ENCODE data around the gene SFI1. TPM values are rescaled to one million over a fixed set of nuclear protein-coding genes. Genes with fewer than 3 reads are reported as not detected.

SFI1 gene
- total and polyA plus RNA-seq, 2 of the 4 experiments (the other 2 are of a cell fraction), result 9.9 to 12.0 TPM

- no peak for TF ChIP-seq CEBPB (IDR thresholded peaks at IDR 0.05; ENCODE audit: low read depth, low read length)
- no peak for TF ChIP-seq POLR2A (IDR thresholded peaks at IDR 0.05; ENCODE audit: low read depth, low read length)
Observed at GRCh38 chr22:31488988-31489617, 7.2 kb upstream of the SFI1 start (continued).

DNA sequence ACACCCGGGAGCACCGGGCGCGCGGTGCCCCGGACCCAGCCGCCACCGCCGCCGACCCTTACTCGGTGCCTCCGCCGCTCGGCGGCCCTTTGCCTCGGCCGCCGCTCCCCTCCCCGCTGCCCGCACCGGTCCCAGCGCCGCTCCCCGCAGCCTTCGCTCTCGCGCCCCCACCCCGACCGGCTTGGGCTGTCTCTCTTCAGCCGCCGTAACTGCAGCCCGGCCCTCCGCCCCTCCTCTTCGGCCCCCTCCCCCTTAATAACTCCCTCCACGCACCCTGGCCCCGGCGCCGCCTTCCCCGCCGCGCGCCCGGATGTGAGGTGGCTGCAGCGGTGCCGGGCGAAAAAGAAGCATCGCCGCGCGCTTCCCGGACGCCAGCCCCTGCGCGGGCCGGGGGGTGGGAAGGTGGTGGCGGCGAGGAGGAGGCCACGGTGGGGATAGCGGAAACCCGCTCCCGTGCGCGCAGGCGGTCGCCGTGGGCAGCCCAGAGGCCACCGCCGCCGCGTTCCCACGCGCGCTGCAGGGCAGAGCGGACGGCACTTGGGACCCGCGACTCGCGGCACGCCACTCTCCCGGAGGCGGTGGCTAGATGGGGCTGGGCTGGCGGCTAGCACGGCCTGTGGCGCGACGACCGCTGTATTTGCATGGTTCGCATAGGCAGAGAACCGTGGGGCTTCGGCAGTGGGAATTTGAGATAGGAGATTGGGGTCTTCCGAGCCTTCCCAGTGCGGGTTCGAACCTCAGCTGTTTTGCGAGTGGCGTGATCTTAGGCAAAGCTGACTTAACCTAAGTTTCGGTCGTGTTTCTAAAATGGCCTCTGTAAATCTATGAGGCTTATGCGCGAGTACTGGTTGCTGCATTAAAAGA lies 6.5 kb upstream of the SFI1 start, which contains the start of gene EIF4ENIF1:
EIF4ENIF1 (minus strand) TSS at position 211 of the 864 bp plus-strand sequence. CDS start 1,124 bp downstream, outside the sequence.
- H3K9me1 ChIP-seq (ENCODE audit: insufficient read depth, low read length), result no peaks in the 10 kb centered on the region; the same call in 1 of the 2 replicates
- no TSS peak for BruUV-seq (replicated peaks)
- no peaks in the 10 kb centered on the region for H3K9me3 ChIP-seq (ENCODE audit: control insufficient read depth, insufficient read depth, low read length)
- peak within 1 kb of the TSS; percentile 95 for H2AFZ ChIP-seq (replicated peaks; ENCODE audit: low read length, poor library complexity)
- DNase-seq, result peak; percentile 78
- H3K18ac ChIP-seq (ENCODE audit: low read depth, low read length), result peak within 1 kb of the TSS; percentile 70
- peak within 1 kb of the TSS; percentile 94 for H3K4me2 ChIP-seq (ENCODE audit: low read depth, low read length)
- H3K14ac ChIP-seq (replicated peaks; ENCODE audit: low read depth, low read length), result peak within 1 kb of the TSS; percentile 74
- CTCF ChIA-PET, result no interaction called here
- peak within 1 kb of the TSS; percentile 82 for H3K23ac ChIP-seq (ENCODE audit: low read depth, low read length)
- H2BK20ac ChIP-seq (ENCODE audit: low read depth, low read length), result no peak within 1 kb of the TSS
- H3K4me1 ChIP-seq (ENCODE audit: control insufficient read depth, insufficient read depth, low read length), result peaks cover 2% of the 10 kb centered on the region; the same call in 1 of the 2 replicates
- peak; percentile 94 for ATAC-seq (ENCODE audit: low read depth)
- peak within 1 kb of the TSS; percentile 90 for H3K4ac ChIP-seq (ENCODE audit: low read depth, low read length)
- peak within 1 kb of the TSS; percentile 98 for H3K27ac ChIP-seq (ENCODE audit: insufficient read depth, low read length)
- dilution Hi-C loops (cut with HindIII; ENCODE audit: low sequenced_read_pairs, unreplicated experiment), result no loop called here
- peaks cover 29 to 48% of the 10 kb centered on the region in 2 experiments for H3K79me1 ChIP-seq (ENCODE audit: low read depth in 1 of 2, low read length in 2 of 2)
- peak within 1 kb of the TSS; percentile 92 for H2AK9ac ChIP-seq (replicated peaks; ENCODE audit: low read depth, low read length, poor library complexity)
- peak within 1 kb of the TSS; percentile 12 to 87; a peak in 3 of 4 replicates for H4K8ac ChIP-seq (ENCODE audit: low read depth in 2 of 2, low read length in 2 of 2)
- H3K56ac ChIP-seq (ENCODE audit: extremely low read depth, insufficient read depth, low read length), result peak within 1 kb of the TSS; percentile 67
- peak within 1 kb of the TSS; percentile 99 for H2BK5ac ChIP-seq (ENCODE audit: low read depth, low read length, poor library complexity, severe bottlenecking)
- H3K9ac ChIP-seq (ENCODE audit: low read depth, low read length), result peak within 1 kb of the TSS; percentile 83
- no peaks in the 10 kb centered on the region for H4K20me1 ChIP-seq (ENCODE audit: insufficient read depth, low read length)
- H4K91ac ChIP-seq (ENCODE audit: insufficient read depth, low read depth, low read length), result peak within 1 kb of the TSS; percentile 91
- no peaks in the 10 kb centered on the region for H3K27me3 ChIP-seq (ENCODE audit: control insufficient read depth, insufficient read depth, low read length)
- 0 out of 3 replicates have a peak within 1 kb of the TSS, but pooled peaks have one; percentile 52 for H2BK15ac ChIP-seq (ENCODE audit: low read depth, low read length)
- WGBS, 2 experiments (ENCODE audit: extremely low coverage in 2 of 2, insufficient read length in 1 of 2), result 1% methylated on average over 41 of the region's 100 CpGs; no CpG with 5 or more reads in 1 of the 2 experiments
- peaks cover 9% of the 10 kb centered on the region for H3K36me3 ChIP-seq (ENCODE audit: control insufficient read depth, insufficient read depth, low read length)
- peak within 1 kb of the TSS; percentile 72 for H3K4me3 ChIP-seq (ENCODE audit: insufficient read depth, low read depth, low read length)
- peak within 1 kb of the TSS; percentile 3 for H2AK5ac ChIP-seq (ENCODE audit: low read depth, low read length)
- in situ Hi-C loops (cut with MboI; ENCODE audit: low sequenced_read_pairs), result no loop called here
- H4K5ac ChIP-seq (ENCODE audit: low read depth, low read length), result peak within 1 kb of the TSS; percentile 83
- POLR2A ChIA-PET (ENCODE audit: unreplicated experiment), result no interaction called here
- intact Hi-C loops (cut with micrococcal nuclease), result loop anchor here (1.0 kb wide), 1 partner anchor 143 kb away; no protein-coding TSS in a partner anchor
- H2BK120ac ChIP-seq (ENCODE audit: low read depth, low read length), result peak within 1 kb of the TSS; percentile 74
- TF ChIP-seq CTCF (conservative IDR thresholded peaks at IDR 0.05; ENCODE audit: low read depth, low read length) (no peak), RCOR1 (IDR thresholded peaks at IDR 0.05; ENCODE audit: insufficient replicate concordance, low read length) (no peak), USF2 (IDR thresholded peaks at IDR 0.05; ENCODE audit: low read depth, low read length) (no peak), MXI1 (IDR thresholded peaks at IDR 0.05; ENCODE audit: borderline replicate concordance, low read depth, low read length) (no peak; the same call in 1 of the 2 replicates), ELK1 (IDR thresholded peaks at IDR 0.05; ENCODE audit: borderline replicate concordance, low read depth, low read length) (no peak), BHLHE40 (IDR thresholded peaks at IDR 0.05; ENCODE audit: low read depth, low read length) (no peak), FOS (IDR thresholded peaks at IDR 0.05; ENCODE audit: low read depth, low read length) (no peak), RAD21 (IDR thresholded peaks at IDR 0.05; ENCODE audit: low read length) (no peak), MAFK (IDR thresholded peaks at IDR 0.05; ENCODE audit: low read depth, low read length) (no peak)

Measured in IMR-90 (cell line).